ENCODE results near the gene SEPTIN10. TPM values are rescaled to one million over a fixed set of nuclear protein-coding genes. Genes with fewer than 3 reads are reported as not detected.
A peak's percentile ranks its signal among the peaks of the same experiment; 100 is the strongest.
"Not testable (repeated sequence)": the region's sequence is repeated elsewhere in the genome, so short reads cannot be mapped to it uniquely, and the experiment has no call there.

The SEPTIN10 gene
- total RNA-seq, 1 donor from 2014 or later, result 36.3 TPM

GRCh38 chr2:109554758-109555157 lies 59.0 kb downstream of the SEPTIN10 start:
- DNase-seq (ENCODE audit: low spot score), result no peak
- ATAC-seq, result peak; percentile 22

DNA sequence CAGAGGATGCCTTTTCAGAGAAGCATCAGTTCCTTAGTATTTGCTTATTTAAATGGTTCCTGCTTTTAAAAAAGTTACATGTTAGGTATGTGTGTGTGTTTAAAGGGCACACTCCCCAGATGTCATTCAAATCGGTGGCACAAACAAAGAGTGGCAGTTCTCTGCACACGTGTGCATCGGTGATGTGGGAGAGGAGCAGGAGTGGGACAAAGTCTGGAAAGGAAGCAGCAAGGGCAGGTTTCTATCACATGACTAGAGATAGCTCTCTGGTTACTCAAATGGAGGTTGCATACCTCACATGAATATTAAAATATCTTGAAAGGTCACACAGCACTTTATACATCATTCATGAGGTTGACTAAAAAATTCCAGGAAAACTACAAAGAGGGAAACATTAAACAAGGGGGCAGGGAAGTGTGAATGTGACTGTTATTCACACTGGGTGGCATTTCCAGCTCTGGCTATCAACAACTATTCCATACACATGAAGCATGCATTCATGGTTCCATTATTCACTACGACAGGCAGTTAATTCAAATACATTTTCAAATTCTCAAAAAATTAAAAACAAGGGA lies 64.7 kb downstream of the SEPTIN10 start:
- DNase-seq (ENCODE audit: low spot score), result no peak
- ATAC-seq, result peak; percentile 35

GRCh38 chr2:109547280-109547679 lies 66.5 kb downstream of the SEPTIN10 start:
- DNase-seq (ENCODE audit: low spot score), result no peak
- no peak for ATAC-seq

- peak; percentile 98 for ATAC-seq
- peak; percentile 66 for DNase-seq (ENCODE audit: low spot score)
Measured at GRCh38 chr2:109545828-109546713, 67.7 kb downstream of the SEPTIN10 start.

GRCh38 chr2:109542384-109542783 lies 71.4 kb downstream of the SEPTIN10 start:
- no peak for ATAC-seq
- DNase-seq (ENCODE audit: low spot score), result no peak

DNA sequence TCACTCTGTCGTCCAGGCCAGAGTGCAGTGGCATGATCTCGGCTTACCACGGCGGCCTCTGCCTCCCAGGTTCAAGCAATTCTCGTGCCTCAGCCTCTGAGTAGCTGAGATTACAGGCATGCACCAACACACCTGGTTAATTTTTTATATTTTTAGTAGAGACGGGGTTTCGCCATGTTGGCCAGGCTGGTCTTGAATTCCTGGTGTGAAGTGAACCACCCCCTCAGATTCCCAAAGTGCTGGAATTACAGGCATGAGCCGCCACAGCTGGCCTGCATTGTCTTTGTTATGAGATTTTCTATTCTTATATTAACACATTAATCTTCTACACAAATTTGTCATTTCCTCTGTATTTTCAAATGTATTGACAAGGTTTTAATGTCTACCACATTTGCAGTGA lies 75.2 kb downstream of the SEPTIN10 start:
- ATAC-seq, result no peak
- no peak for DNase-seq (ENCODE audit: low spot score)

- DNase-seq (ENCODE audit: low spot score), result peak; percentile 28
- no peak for ATAC-seq
Measured at GRCh38 chr2:109537565-109538222, 76.1 kb downstream of the SEPTIN10 start.

GRCh38 chr2:109536556-109536955 lies 77.2 kb downstream of the SEPTIN10 start:
- not testable (repeated sequence) for DNase-seq (ENCODE audit: low spot score); ATAC-seq

DNA sequence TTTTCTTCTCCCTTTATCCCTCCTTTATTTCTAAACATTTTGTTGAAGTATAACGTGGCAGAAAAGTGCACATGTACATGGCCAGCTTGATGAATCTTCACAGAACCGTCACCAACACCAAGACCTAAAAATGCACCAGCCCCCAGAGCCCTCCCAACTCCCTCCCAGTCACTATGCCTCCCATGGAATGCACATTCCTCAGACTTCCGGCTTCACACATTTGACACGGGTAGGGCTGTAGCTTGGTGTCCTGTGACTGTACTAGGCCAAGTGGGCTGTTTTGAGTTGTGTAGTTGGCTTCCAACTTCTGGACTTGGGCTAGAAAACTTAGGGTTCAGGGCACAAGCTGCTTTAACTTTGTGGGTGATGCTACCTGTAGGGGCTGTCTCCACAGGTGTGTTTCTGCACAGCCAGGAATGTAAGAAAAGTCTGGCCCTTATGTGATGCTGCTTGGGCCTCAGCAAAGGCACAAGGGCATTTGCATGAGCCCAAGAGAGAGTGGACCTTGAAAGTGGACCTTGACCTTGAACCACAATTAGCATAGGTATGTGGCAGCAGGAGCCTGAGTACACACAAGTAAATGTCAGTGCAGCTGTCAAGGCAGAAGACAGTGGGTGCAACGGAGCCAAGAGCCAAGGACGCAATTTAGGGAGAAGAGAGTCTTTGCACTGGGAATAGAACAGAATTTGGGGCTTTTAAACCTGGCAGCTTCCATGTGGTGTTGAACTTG lies 78.4 kb downstream of the SEPTIN10 start:
- DNase-seq (ENCODE audit: low spot score), result peak; percentile 35
- ATAC-seq, result peak; percentile 68

- ATAC-seq, result no peak
Measured at GRCh38 chr2:109533823-109534222, 79.9 kb downstream of the SEPTIN10 start.

GRCh38 chr2:109532728-109533076 lies 81.1 kb downstream of the SEPTIN10 start:
- DNase-seq (ENCODE audit: low spot score) (no peak), ATAC-seq (no peak)

More at GRCh38 chr2:109533823-109534222, 79.9 kb downstream of the SEPTIN10 start:
- DNase-seq (ENCODE audit: low spot score), result no peak

- ATAC-seq (no peak), DNase-seq (ENCODE audit: low spot score) (peak; percentile 16)
Measured at GRCh38 chr2:109531896-109532727, 81.7 kb downstream of the SEPTIN10 start.

DNA sequence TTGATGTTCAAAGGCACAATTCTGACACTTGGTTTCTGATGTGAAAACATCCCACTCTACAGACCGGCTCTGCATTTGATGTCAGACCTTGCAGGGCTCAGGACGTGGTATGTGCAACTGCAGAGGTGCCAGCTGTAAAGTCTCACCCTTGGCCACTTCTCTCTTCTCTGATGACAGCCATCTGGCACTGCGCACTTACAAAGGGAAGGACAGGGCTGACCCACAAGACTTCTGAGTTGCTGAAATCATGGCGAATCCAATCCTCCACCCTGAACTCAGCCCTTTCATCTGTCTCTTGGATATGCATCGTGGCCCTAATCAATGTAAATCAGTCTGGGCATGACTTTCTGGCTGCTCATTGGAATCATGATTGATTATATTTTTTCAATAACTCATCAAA lies 82.5 kb downstream of the SEPTIN10 start:
- ATAC-seq (no peak), DNase-seq (ENCODE audit: low spot score) (peak; percentile 5)

DNA sequence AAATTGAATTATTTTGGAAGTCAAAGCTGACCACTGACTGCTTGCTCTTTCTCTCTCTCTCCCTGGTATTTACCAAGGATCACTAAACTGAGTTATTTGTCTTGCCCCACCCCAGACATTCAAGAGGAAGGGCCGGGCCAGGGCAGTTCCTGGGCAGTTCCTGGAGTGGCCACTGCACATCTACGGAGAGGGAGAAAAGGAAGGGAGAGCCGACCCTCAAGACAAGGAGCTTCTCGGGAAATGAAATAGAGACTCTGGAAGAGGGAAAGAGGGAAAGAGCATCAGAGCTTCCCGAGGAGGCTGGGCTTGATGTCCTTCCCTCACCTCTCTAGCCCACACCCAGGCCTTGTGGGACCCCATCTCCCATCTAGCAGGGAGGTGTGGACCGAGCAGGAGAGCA lies 83.1 kb downstream of the SEPTIN10 start:
- peak; percentile 19 for DNase-seq (ENCODE audit: low spot score)
- no peak for ATAC-seq

DNA sequence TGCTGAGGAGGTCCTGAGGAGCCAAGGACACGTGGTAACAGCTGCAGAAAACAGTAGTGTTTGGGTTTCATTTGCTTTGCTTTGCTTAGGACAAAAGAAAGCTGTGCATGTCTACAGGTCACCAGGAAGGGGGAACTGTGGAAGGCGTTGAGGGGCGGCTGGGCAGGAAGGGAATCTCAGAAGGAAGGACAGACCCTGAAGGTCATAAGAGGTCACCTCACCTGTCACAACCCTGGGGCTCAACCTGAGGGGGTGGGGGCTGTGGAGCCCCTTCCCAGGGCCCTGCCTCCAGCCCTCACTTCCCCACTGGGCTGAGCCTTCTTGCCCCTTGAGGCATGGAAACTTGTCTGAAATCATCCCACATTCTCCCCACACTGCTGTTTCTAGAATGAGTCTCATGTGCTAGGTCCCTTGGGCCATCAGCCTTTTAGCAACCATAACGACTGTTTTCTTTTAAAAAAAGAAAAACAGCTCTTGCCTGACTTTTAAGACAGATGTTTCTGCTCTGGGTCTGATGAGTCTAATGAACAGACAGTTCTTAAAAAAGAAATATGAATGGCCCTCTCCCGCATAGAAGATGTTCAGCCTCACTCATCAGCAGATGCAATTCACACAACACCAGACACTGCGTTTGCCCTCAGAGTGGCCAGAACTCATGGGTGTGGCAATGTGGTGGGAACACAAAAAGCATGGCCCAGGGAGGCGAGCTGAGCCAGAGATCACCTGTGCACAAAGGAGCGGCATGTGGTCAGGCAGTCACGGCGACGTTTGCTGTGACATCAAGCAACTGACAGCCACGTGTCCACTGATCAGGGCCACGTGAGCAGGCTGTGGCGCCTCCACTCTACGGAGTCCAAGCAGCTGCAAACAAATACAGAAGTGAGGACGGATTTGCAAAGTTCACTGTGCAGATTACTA lies 84.0 kb downstream of the SEPTIN10 start:
- DNase-seq (ENCODE audit: low spot score), result peak; percentile 21

GRCh38 chr2:109528811-109529501 lies 84.8 kb downstream of the SEPTIN10 start:
- ATAC-seq (no peak), DNase-seq (ENCODE audit: low spot score) (no peak)

More for the DNA sequence above, 84.0 kb downstream of the SEPTIN10 start:
- ATAC-seq, result no peak

GRCh38 chr2:109527846-109528705 lies 85.7 kb downstream of the SEPTIN10 start:
- ATAC-seq (no peak), DNase-seq (ENCODE audit: low spot score) (no peak)

GRCh38 chr2:109527079-109527478 lies 86.7 kb downstream of the SEPTIN10 start:
- DNase-seq (ENCODE audit: low spot score), result no peak
- ATAC-seq, result no peak
